Measurements from ENCODE around the gene LRIG1. TPM values are rescaled to one million over a fixed set of nuclear protein-coding genes. Genes with fewer than 3 reads are reported as not detected.

The LRIG1 gene
- total RNA-seq, 3 donors from 2014 or later, result 72.1 to 180 (median 75.3) TPM

GRCh38 chr3:66502245-66502874 is 1.5 kb upstream of the LRIG1 start:
- intact Hi-C loops (cut with DNase I, micrococcal nuclease), result no loop called here

DNA sequence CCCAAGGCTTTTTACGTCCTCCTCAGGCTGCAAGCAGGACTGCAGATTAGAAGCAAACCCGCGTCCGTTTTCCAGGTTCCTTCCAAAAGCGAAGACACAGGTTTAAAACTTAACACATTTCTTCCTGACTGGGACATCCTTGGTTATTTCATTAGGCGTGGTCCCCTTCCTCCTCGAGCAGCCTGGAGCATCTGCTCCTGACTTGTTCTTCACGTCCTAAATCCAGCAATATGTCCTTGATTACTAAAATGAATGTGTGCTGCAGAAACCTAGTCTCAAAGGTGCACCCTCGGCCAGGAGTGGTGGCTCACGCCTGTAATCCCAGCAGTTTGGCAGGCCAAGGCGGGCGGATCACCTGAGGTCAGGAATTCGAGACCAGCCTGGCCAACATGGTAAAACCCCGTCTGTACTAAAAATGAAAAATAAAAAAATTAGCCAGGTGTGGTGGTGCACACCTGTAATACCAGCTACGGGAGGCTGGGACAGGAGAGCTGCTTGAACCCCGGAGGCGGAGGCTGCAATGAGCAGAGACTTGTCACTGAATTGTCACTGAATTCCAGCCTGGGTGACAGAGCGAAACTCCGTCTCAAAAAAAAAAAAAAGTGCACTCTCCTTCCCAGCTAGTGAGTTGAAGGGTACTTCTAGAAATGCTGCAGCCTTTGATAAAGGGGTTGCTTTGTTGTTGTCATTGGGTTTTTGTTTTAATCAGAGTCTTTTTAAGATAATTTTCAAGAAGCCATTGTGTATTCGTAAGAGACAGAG is 842 bp upstream of the LRIG1 start:
- peak in 1 of 3 donors; percentile 55 for DNase-seq
- no peak for ATAC-seq
- Histone ChIP-seq H3K4me3 (peak overlapping the region; percentile 90), H3K36me3 (ENCODE audit: low read depth) (no peaks in the 10 kb centered on the region), H3K4me1 (ENCODE audit: low read depth) (peaks cover 23% of the 10 kb centered on the region), H3K9me3 (no peaks in the 10 kb centered on the region)
- intact Hi-C loops (cut with DNase I, micrococcal nuclease), result no loop called here
- TF ChIP-seq, protein P1, sequence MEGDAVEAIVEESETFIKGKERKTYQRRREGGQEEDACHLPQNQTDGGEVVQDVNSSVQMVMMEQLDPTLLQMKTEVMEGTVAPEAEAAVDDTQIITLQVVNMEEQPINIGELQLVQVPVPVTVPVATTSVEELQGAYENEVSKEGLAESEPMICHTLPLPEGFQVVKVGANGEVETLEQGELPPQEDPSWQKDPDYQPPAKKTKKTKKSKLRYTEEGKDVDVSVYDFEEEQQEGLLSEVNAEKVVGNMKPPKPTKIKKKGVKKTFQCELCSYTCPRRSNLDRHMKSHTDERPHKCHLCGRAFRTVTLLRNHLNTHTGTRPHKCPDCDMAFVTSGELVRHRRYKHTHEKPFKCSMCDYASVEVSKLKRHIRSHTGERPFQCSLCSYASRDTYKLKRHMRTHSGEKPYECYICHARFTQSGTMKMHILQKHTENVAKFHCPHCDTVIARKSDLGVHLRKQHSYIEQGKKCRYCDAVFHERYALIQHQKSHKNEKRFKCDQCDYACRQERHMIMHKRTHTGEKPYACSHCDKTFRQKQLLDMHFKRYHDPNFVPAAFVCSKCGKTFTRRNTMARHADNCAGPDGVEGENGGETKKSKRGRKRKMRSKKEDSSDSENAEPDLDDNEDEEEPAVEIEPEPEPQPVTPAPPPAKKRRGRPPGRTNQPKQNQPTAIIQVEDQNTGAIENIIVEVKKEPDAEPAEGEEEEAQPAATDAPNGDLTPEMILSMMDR (IDR thresholded peaks at IDR 0.05), result no peak

More at GRCh38 chr3:66502245-66502874, 1.5 kb upstream of the LRIG1 start:
- TF ChIP-seq, protein P1 (IDR thresholded peaks at IDR 0.05), result no peak
- H3K4me3 ChIP-seq, result no peak overlapping the region
- no peak for DNase-seq
- no peak for ATAC-seq
- H3K36me3 ChIP-seq (ENCODE audit: low read depth), result no peaks in the 10 kb centered on the region
- no peaks in the 10 kb centered on the region for H3K9me3 ChIP-seq
- H3K4me1 ChIP-seq (ENCODE audit: low read depth), result peaks cover 17% of the 10 kb centered on the region

GRCh38 chr3:66499881-66500575 is 794 bp downstream of the LRIG1 start:
- no peaks in the 10 kb centered on the region for H3K36me3 ChIP-seq (ENCODE audit: low read depth)
- intact Hi-C loops (cut with DNase I, micrococcal nuclease), result no loop called here
- peak overlapping the region; percentile 90 for H3K4me3 ChIP-seq
- H3K4me1 ChIP-seq (ENCODE audit: low read depth), result peaks cover 38% of the 10 kb centered on the region
- TF ChIP-seq, protein P1 (IDR thresholded peaks at IDR 0.05), result no peak
- DNase-seq, result peak in 2 of 3 donors; percentile 72 to 73
- ATAC-seq, result peak; percentile 7
- no peaks in the 10 kb centered on the region for H3K9me3 ChIP-seq

DNA sequence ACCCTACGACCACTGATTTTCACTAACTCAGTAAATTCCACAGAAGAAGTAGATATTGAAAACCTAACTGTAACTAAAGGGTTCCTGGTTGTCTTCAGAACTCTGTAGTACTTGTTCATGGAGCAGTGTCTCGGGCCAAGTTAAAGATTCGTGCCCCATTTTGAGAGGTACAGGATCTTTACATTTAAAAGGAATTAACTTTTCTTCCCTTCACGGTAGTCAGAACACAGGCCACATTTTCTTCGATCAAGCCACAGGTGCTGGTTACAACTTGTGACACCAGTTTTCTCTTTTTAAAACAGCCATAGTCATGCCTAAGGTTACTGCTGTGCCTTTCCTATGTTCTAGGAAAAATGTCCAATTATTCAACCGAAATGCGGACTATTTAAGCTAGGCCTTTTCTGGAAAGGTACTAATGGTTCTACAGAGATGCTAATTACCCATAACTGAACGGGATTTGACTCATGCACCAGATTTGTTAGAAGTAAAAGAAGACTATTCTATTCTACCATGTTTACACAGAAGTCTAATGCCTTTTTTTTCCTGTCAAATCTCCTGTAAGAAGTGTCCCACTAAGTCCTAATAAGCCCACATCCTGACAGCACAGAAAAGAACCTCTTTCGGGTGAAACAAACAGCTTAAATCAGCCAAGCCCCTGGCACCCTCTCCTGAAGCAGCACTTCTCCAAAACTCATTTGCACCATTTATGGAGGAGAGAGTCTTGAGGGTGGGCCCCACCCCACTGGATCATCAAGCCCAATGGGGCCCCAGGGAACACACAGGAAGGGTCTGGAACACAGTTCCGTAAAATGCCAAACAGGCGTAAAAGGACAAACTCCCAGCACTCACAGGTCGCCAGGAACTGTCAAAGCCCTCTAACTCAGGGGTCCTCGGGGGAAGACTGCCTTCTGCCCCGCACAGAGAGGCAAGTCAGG is 1.9 kb downstream of the LRIG1 start:
- no peak for ATAC-seq
- peak in 1 of 3 donors; percentile 50 for DNase-seq
- no peaks in the 10 kb centered on the region for H3K36me3 ChIP-seq (ENCODE audit: low read depth)
- H3K9me3 ChIP-seq, result no peaks in the 10 kb centered on the region
- intact Hi-C loops (cut with DNase I, micrococcal nuclease), result no loop called here
- peak overlapping the region; percentile 90 for H3K4me3 ChIP-seq
- TF ChIP-seq, protein P1 (IDR thresholded peaks at IDR 0.05), result no peak
- H3K4me1 ChIP-seq (ENCODE audit: low read depth), result peaks cover 41% of the 10 kb centered on the region
